H9 (cell line): ENCODE measurements around the gene STT3B. TPM values are rescaled to one million over a fixed set of nuclear protein-coding genes. Genes with fewer than 3 reads are reported as not detected.

ENCODE experiments used
- DNase-seq: peaks from one replicate; pipeline ENCODE4 v3.0.0-alpha.2; 2017
- H2AFZ ChIP-seq: one replicate; pipeline ENCODE4 v1.6.1; 2013; ENCODE audit warnings: mild to moderate bottlenecking, low read length, control low read depth, moderate library complexity
- H2AK5ac ChIP-seq: 2 replicates; pipeline ENCODE4 v1.6.1; 2013; ENCODE audit warnings: low read length, control low read depth, mixed read lengths; ENCODE audit not compliant: insufficient read length
- H2BK120ac ChIP-seq: one replicate; pipeline ENCODE4 v1.6.1; 2013; ENCODE audit warnings: low read depth, mild to moderate bottlenecking, low read length, control low read depth, inconsistent platforms; ENCODE audit not compliant: poor library complexity, severe bottlenecking
- H2BK12ac ChIP-seq: 2 replicates; pipeline ENCODE4 v1.6.1; 2013; ENCODE audit warnings: low read length, control low read depth, mixed read lengths, low read depth; ENCODE audit not compliant: insufficient read length
- H2BK15ac ChIP-seq: 2 replicates; pipeline ENCODE4 v1.6.1; 2013; ENCODE audit warnings: low read depth, low read length, control low read depth
- H2BK20ac ChIP-seq: one replicate; pipeline ENCODE4 v1.6.1; 2013; ENCODE audit warnings: low read depth, mild to moderate bottlenecking, low read length, control low read depth, inconsistent platforms; ENCODE audit not compliant: poor library complexity, severe bottlenecking
- H2BK5ac ChIP-seq: 2 replicates; pipeline ENCODE4 v1.6.1; 2013; ENCODE audit warnings: low read length, control low read depth, mixed read lengths; ENCODE audit not compliant: insufficient read length
- H3K14ac ChIP-seq: 2 replicates; pipeline ENCODE4 v1.6.1; 2013; ENCODE audit warnings: low read length, control low read depth; ENCODE audit not compliant: insufficient read depth
- H3K18ac ChIP-seq: 2 replicates; pipeline ENCODE4 v1.6.1; 2013; ENCODE audit warnings: low read depth, mild to moderate bottlenecking, mixed read lengths, low read length, control low read depth; ENCODE audit not compliant: insufficient read length
- H3K23ac ChIP-seq: 2 replicates; pipeline ENCODE4 v1.6.1; 2013; ENCODE audit warnings: low read length, control low read depth, mixed read lengths, low read depth; ENCODE audit not compliant: insufficient read length
- H3K23me2 ChIP-seq: 2 replicates; pipeline ENCODE4 v1.6.1; 2013; ENCODE audit warnings: low read depth, mild to moderate bottlenecking, mixed read lengths, low read length, control low read depth; ENCODE audit not compliant: insufficient read length, poor library complexity, severe bottlenecking
- H3K27ac ChIP-seq: 2 replicates; pipeline ENCODE4 v1.5.1; 2013; ENCODE audit warnings: low read length, control low read depth, mixed read lengths, low read depth; ENCODE audit not compliant: insufficient read length
- H3K27me3 ChIP-seq: 2 replicates; pipeline ENCODE4 v1.6.1; 2013; ENCODE audit warnings: low read length, control low read depth, inconsistent platforms; ENCODE audit not compliant: insufficient read depth
- H3K4ac ChIP-seq: 2 replicates; pipeline ENCODE4 v1.6.1; 2013; ENCODE audit warnings: low read depth, mild to moderate bottlenecking, control low read depth, inconsistent platforms, low read length, moderate library complexity
- H3K4me1 ChIP-seq: 2 replicates; pipeline ENCODE4 v1.6.1; 2013; ENCODE audit warnings: low read length, control low read depth, inconsistent platforms; ENCODE audit not compliant: insufficient read depth
- H3K4me2 ChIP-seq: 2 replicates; pipeline ENCODE4 v1.6.1; 2013; ENCODE audit warnings: low read length, control low read depth, mixed read lengths; ENCODE audit not compliant: insufficient read length, insufficient read depth
- H3K56ac ChIP-seq: 2 replicates; pipeline ENCODE4 v1.6.1; 2013; ENCODE audit warnings: low read depth, mild to moderate bottlenecking, mixed read lengths, low read length, control low read depth; ENCODE audit not compliant: insufficient read length
- H3K79me1 ChIP-seq: 2 replicates; pipeline ENCODE4 v1.6.1; 2013; ENCODE audit warnings: low read depth, mild to moderate bottlenecking, moderate library complexity, low read length, control low read depth, inconsistent platforms; ENCODE audit not compliant: insufficient read depth, poor library complexity, severe bottlenecking
- H3K79me2 ChIP-seq: 2 replicates; pipeline ENCODE4 v1.6.1; 2013; ENCODE audit warnings: low read length, control low read depth, inconsistent platforms; ENCODE audit not compliant: insufficient read depth
- H3K9ac ChIP-seq: 2 replicates; pipeline ENCODE4 v1.6.1; 2013; ENCODE audit warnings: low read length, control low read depth, mixed read lengths; ENCODE audit not compliant: insufficient read length; ENCODE audit errors: extremely low read depth
- H3K9me3 ChIP-seq: one replicate; pipeline ENCODE4 v1.6.1; 2013; ENCODE audit warnings: low read depth, low read length, inconsistent platforms; ENCODE audit not compliant: control insufficient read depth
- H3T11ph ChIP-seq: one replicate; pipeline ENCODE4 v1.6.1; 2013; ENCODE audit warnings: mild to moderate bottlenecking, low read length, control low read depth, inconsistent platforms
- H4K20me1 ChIP-seq: one replicate; pipeline ENCODE4 v1.6.1; 2013; ENCODE audit not compliant: control insufficient read depth, insufficient read length, insufficient read depth
- H4K5ac ChIP-seq: 2 replicates; pipeline ENCODE4 v1.6.1; 2013; ENCODE audit warnings: low read depth, mild to moderate bottlenecking, mixed read lengths, low read length, control low read depth; ENCODE audit not compliant: insufficient read length
- H4K8ac ChIP-seq: replicated peaks from 2 replicates; pipeline ENCODE4 v1.6.1; 2013; ENCODE audit warnings: low read length, control low read depth, mixed read lengths, low read depth; ENCODE audit not compliant: insufficient read length
- H4K91ac ChIP-seq: 2 replicates; pipeline ENCODE4 v1.6.1; 2013; ENCODE audit warnings: low read depth, mild to moderate bottlenecking, moderate library complexity, mixed read lengths, low read length, control low read depth; ENCODE audit not compliant: insufficient read length
- H3K27ac Mint-ChIP-seq, 3 experiments: 2 replicates in 2 of 3; 3 replicates in 1 of 3; pipeline ENCODE4 v1.8.0; 2020 to 2021; ENCODE audit warnings: mixed read lengths in 3 of 3, mild to moderate bottlenecking in 1 of 3, moderate library complexity in 1 of 3
- H3K27me3 Mint-ChIP-seq: 2 replicates; pipeline ENCODE4 v1.8.0; 2021; ENCODE audit warnings: low read depth, mild to moderate bottlenecking, moderate library complexity, mixed read lengths
- H3K36me3 Mint-ChIP-seq, 3 experiments: 2 replicates in 2 of 3; 3 replicates in 1 of 3; pipeline ENCODE4 v1.8.0; 2020 to 2021; ENCODE audit warnings: low read depth in 3 of 3, mixed read lengths in 3 of 3; ENCODE audit not compliant: insufficient read depth in 1 of 3
- H3K4me1 Mint-ChIP-seq, 2 experiments: 2 replicates each; pipeline ENCODE4 v1.8.0; 2020; ENCODE audit warnings: mixed read lengths in 2 of 2
- H3K4me3 Mint-ChIP-seq, 2 experiments: 2 replicates in 1 of 2; 3 replicates in 1 of 2; pipeline ENCODE4 v1.8.0; 2020 to 2021; ENCODE audit warnings: mild to moderate bottlenecking in 2 of 2, mixed read lengths in 2 of 2, moderate library complexity in 1 of 2
- H3K9me3 Mint-ChIP-seq, 2 experiments: 2 replicates in 1 of 2; 3 replicates in 1 of 2; pipeline ENCODE4 v1.8.0; 2020; ENCODE audit warnings: mild to moderate bottlenecking in 2 of 2, mixed read lengths in 2 of 2, moderate library complexity in 1 of 2
- whole genome bisulfite sequencing: extraction: QIAGEN DNeasy Blood & Tissue Kit; methylation state at CpG from one replicate; pipeline ENCODE4 v1.1.7; 2013; ENCODE audit warnings: missing lambda C conversion rate, low lambda C conversion rate, mixed read lengths; ENCODE audit not compliant: insufficient read length; ENCODE audit errors: extremely low coverage; 5-methylcytosine and 5-hydroxymethylcytosine counted together
- total RNA-seq: library from RNA; stranded (reverse); gene quantifications from 2 replicates; pipeline ENCODE4 v1.2.1, GENCODE V29; 2021
- TF ChIP-seq, protein P1 (sequence below): fragments of 200-600 bp; sonication (generic); conservative IDR thresholded peaks from 3 replicates; pipeline ENCODE4 v1.8.0; 2021; ENCODE audit warnings: antibody characterized with exemption, mild to moderate bottlenecking

The STT3B gene
- total RNA-seq, 1 experiment from 2014 or later, result 79.9 TPM

DNA sequence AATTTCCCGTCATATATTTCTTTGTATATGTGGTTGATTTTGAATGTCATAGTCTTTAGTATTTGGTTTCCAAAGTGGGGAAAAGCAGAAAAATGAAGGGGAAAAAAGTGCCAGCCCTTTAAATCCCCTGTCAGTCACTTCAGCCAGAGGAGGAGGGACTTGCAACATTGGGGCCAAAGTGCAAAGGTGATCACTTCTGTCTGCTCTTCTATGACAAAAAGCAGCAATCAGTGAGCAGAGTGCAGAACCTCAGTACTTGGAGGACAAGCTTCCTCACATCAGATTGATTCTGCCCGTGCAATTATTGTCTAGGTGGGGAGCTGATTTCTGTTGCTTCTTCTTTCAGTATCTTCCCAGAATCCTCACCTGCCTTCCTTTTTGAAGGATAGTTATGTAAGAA, 60.0 kb downstream of the STT3B start:
- H3K79me1 ChIP-seq, result no peaks in the 10 kb centered on the region
- H3K23ac ChIP-seq, result no peak overlapping the region
- no peak overlapping the region for H4K5ac ChIP-seq
- H3K27me3 ChIP-seq, result no peaks in the 10 kb centered on the region
- H3K14ac ChIP-seq, result no peak overlapping the region
- H3K9me3 ChIP-seq, result peaks cover 8% of the 10 kb centered on the region
- peaks cover 5% of the 10 kb centered on the region; the same call in 1 of the 2 replicates for H3K79me2 ChIP-seq
- Mint-ChIP-seq H3K9me3 (peaks cover 16 to 20% of the 10 kb centered on the region in 2 experiments), H3K4me1 (peaks cover 0 to 2% of the 10 kb centered on the region in 2 experiments; a peak in 1 of 4 replicates), H3K4me3 (no peak overlapping the region), H3K27me3 (no peaks in the 10 kb centered on the region), H3K36me3 (peaks cover 26 to 43% (median 29%) of the 10 kb centered on the region in 3 experiments), H3K27ac (no peak overlapping the region)
- H4K8ac ChIP-seq, result no peak overlapping the region
- H2AK5ac ChIP-seq, result no peak overlapping the region
- no peak overlapping the region for H3K27ac ChIP-seq
- no peak overlapping the region for H3K18ac ChIP-seq
- no peak overlapping the region for H2BK15ac ChIP-seq
- H3K56ac ChIP-seq, result no peak overlapping the region
- H2BK120ac ChIP-seq, result no peak overlapping the region
- no peaks in the 10 kb centered on the region for H4K20me1 ChIP-seq
- no peak overlapping the region for H2AFZ ChIP-seq
- H3K4ac ChIP-seq, result no peak overlapping the region
- no peak overlapping the region for H3K4me2 ChIP-seq
- no peaks in the 10 kb centered on the region for H3K23me2 ChIP-seq
- DNase-seq, result no peak
- no CpG with 5 or more reads among the region's 2 CpGs for WGBS
- H3K4me1 ChIP-seq, result no peaks in the 10 kb centered on the region
- H3K9ac ChIP-seq, result no peak overlapping the region
- H2BK12ac ChIP-seq, result no peak overlapping the region
- H3T11ph ChIP-seq, result no peak overlapping the region
- TF ChIP-seq, protein P1, sequence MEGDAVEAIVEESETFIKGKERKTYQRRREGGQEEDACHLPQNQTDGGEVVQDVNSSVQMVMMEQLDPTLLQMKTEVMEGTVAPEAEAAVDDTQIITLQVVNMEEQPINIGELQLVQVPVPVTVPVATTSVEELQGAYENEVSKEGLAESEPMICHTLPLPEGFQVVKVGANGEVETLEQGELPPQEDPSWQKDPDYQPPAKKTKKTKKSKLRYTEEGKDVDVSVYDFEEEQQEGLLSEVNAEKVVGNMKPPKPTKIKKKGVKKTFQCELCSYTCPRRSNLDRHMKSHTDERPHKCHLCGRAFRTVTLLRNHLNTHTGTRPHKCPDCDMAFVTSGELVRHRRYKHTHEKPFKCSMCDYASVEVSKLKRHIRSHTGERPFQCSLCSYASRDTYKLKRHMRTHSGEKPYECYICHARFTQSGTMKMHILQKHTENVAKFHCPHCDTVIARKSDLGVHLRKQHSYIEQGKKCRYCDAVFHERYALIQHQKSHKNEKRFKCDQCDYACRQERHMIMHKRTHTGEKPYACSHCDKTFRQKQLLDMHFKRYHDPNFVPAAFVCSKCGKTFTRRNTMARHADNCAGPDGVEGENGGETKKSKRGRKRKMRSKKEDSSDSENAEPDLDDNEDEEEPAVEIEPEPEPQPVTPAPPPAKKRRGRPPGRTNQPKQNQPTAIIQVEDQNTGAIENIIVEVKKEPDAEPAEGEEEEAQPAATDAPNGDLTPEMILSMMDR, result no peak
- no peak overlapping the region for H4K91ac ChIP-seq
- H2BK5ac ChIP-seq, result no peak overlapping the region
- no peak overlapping the region for H2BK20ac ChIP-seq
